ENCODE results near the gene PNLIPRP1.

Gene PNLIPRP1

GRCh38 chr10:116632596-116633215, 41.9 kb downstream of the PNLIPRP1 start:
- DNase-seq, result no peak

- no peak for DNase-seq
Measured at GRCh38 chr10:116633216-116633600, 42.4 kb downstream of the PNLIPRP1 start.

- DNase-seq, result no peak
Measured at GRCh38 chr10:116634126-116634975, 43.6 kb downstream of the PNLIPRP1 start.

GRCh38 chr10:116636385-116636784, 45.6 kb downstream of the PNLIPRP1 start:
- DNase-seq, result no peak

GRCh38 chr10:116636976-116637375, 46.2 kb downstream of the PNLIPRP1 start:
- DNase-seq, result no peak

- DNase-seq, result no peak
Measured at GRCh38 chr10:116637830-116638229, 47.1 kb downstream of the PNLIPRP1 start.

GRCh38 chr10:116646502-116646901, 55.7 kb downstream of the PNLIPRP1 start:
- DNase-seq, result no peak

GRCh38 chr10:116648903-116649302, 58.1 kb downstream of the PNLIPRP1 start:
- DNase-seq, result no peak

- no peak for DNase-seq
Measured at GRCh38 chr10:116653885-116654284, 63.1 kb downstream of the PNLIPRP1 start.

- no peak for DNase-seq
Measured at GRCh38 chr10:116654816-116655215, 64.1 kb downstream of the PNLIPRP1 start.

- DNase-seq, result no peak
Measured at GRCh38 chr10:116655568-116655967, 64.8 kb downstream of the PNLIPRP1 start.

GRCh38 chr10:116656044-116656443, 65.3 kb downstream of the PNLIPRP1 start:
- DNase-seq, result no peak

GRCh38 chr10:116657863-116658551, 67.2 kb downstream of the PNLIPRP1 start:
- DNase-seq, result no peak
